Activated naive CD4-positive, alpha-beta T cell treated with anti-CD3 and anti-CD28 coated beads, Interleukin-2, amount 50 U/mL, for 72 hours (primary cell): ENCODE measurements around the gene CHMP4A. TPM values are rescaled to one million over a fixed set of nuclear protein-coding genes. Genes with fewer than 3 reads are reported as not detected.

Source experiments
- ATAC-seq, 2 donors: fragments of 150-1000 bp; cut with Tn5 transposase; 2 replicates each; pipeline ENCODE4 v1.10.0; 2021; ENCODE audit warnings: mild to moderate bottlenecking in 2 of 2, moderate library complexity in 2 of 2
- DNase-seq, 2 donors: peaks; one replicate each; pipeline ENCODE4 v3.0.0; 2021 to 2022; ENCODE audit warnings: low spot score in 2 of 2
- H3K27ac Mint-ChIP-seq, 2 donors: one replicate each; pipeline ENCODE4 v1.8.0; 2022; ENCODE audit warnings: mild to moderate bottlenecking in 2 of 2, mixed read lengths in 2 of 2
- H3K36me3 Mint-ChIP-seq, 2 donors: one replicate each; pipeline ENCODE4 v1.8.0; 2022; ENCODE audit warnings: mixed read lengths in 2 of 2
- H3K9me3 Mint-ChIP-seq, 2 donors: one replicate each; pipeline ENCODE4 v1.8.0; 2022; ENCODE audit warnings: mixed read lengths in 2 of 2
- total RNA-seq, 2 donors: library from RNA; stranded (reverse); gene quantifications; one replicate each; pipeline ENCODE4 v1.2.3, GENCODE V29; 2022

The CHMP4A gene
- total RNA-seq, 2 donors from 2014 or later, result 69.2 to 74.2 TPM

DNA sequence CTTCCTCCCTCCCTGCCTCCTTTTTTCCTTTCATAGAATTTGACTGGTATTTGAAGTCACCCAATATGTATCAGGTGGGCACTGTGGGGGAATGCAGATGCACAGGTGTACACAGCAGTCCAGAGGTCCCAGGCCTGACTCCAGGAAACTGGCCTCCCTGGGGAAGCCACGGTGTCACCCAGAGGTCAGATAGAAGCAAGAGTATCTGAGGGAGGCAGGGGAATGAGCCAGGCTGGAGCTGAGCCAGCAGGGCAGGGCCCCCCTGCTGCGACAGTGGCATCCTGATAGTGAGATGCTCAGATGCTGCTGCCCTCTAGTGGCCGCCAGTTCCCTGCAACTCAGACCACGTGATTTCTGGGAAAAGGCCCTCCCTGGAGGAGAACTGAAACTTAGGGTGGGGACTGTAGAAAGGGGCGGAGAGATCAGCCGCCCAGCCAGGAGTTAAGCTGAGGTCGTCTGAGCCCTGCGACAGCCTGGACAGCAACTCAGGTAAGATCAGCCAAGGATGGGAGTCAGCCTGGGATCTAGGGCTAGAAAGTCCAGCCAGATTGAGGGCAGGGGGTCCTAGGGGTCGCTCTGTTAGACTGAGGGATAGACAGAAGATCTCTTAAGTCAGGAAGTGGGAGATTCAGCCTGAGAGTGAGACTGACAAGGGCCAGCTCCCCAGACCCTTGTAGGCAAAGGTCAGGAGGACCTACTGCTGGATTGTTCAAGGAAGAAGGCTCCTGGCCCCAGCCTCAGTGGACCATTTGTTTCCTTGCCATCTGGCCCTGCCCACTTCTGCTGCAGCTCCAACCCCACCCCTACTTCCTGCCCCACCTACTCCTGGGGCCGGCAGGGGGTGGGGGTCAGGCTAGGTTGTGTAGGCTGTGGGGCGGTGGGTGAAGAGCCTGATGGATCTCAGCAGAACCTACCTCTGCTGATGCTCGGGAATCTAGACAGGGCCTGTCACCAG, 52.2 kb downstream of the CHMP4A start, which contains the start of gene IRF9:
TSS of gene IRF9 (plus strand) at position 416 of the 955 bp plus-strand sequence. CDS start 880 bp downstream, outside the sequence.
- peak; percentile 98 to 100 for DNase-seq
- peak; percentile 86 to 89 for ATAC-seq
- Mint-ChIP-seq H3K27ac (peak within 1 kb of the TSS; percentile 100), H3K9me3 (no peaks in the 10 kb centered on the region), H3K36me3 (peaks cover 33 to 69% of the 10 kb centered on the region in 2 donors)

- Mint-ChIP-seq H3K27ac (peak overlapping the region; percentile 100), H3K36me3 (peaks cover 33 to 70% of the 10 kb centered on the region in 2 donors), H3K9me3 (no peaks in the 10 kb centered on the region)
- no peak for ATAC-seq
- no peak for DNase-seq
Measured at GRCh38 chr14:24160499-24160849, 52.8 kb downstream of the CHMP4A start.

DNA sequence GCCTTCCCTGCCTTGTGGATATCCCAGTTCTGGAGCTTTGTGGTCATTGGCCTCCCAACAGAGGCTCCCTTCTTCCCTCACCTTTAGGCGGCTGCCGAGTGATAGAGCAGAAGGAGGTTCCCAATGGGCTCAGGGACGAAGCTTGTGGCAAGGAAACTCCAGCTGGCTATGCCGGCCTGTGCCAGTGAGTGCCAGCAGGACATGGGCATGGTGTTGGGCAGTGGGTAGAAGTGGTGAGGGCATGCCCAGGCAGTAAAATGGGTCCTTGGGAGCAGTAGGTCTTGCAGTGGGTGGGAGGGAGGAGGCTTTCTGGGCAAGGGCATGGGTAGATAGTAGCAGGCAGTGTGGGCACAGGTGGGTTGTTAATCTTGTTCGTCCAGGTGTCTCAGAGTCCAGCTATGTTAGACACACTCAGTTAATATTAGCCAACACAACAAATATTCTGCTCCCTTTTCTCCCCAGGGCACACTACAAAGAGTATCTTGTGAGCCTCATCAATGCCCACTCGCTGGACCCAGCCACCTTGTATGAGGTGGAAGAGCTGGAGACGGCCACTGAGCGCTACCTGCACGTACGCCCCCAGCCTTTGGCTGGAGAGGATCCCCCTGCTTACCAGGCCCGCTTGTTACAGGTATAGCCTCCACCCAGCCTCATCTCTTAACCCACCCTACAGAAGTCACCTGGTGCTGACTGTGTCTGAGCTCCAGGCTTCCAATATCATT, 53.4 kb downstream of the CHMP4A start:
- ATAC-seq (no peak), DNase-seq (no peak)
- Mint-ChIP-seq H3K27ac (peak overlapping the region; percentile 100), H3K9me3 (no peaks in the 10 kb centered on the region), H3K36me3 (peaks cover 33 to 67% of the 10 kb centered on the region in 2 donors)

Other genes starting within 250 kb of the CHMP4A start
- gene DHRS4L2, start 224.6 kb downstream of the CHMP4A start, total RNA-seq, result 10 to 100 TPM; 13.5 to 22.1 TPM
- 1 to 10 TPM; 2.1 to 6.7 TPM for gene CARMIL3, start 161.5 kb downstream of the CHMP4A start, total RNA-seq
- under 1 TPM in 1 of 2 donors, not detected in 1; 0.14 TPM for gene CPNE6, start 141.9 kb downstream of the CHMP4A start, total RNA-seq
- 10 to 100 TPM; 40.9 to 89.2 TPM for gene PCK2, start 119.2 kb downstream of the CHMP4A start, total RNA-seq
- 100 to 1,000 TPM in 1 of 2 donors, 10 to 100 TPM in 1; 66.7 to 146 TPM for gene DCAF11, start 98.7 kb downstream of the CHMP4A start, total RNA-seq
- 1 to 10 TPM; 2.9 to 4.8 TPM for gene NRL, start 98.5 kb downstream of the CHMP4A start, total RNA-seq
- gene FITM1, start 82.8 kb downstream of the CHMP4A start, total RNA-seq, result 1 to 10 TPM in 1 of 2 donors, under 1 TPM in 1; 0.49 to 2.2 TPM
- 100 to 1,000 TPM; 355 to 401 TPM for gene PSME1, start 77.3 kb downstream of the CHMP4A start, total RNA-seq
- 10 to 100 TPM; 36.8 to 64.2 TPM for gene EMC9, start 71.9 kb downstream of the CHMP4A start, total RNA-seq
- 100 to 1,000 TPM; 452 to 507 TPM for gene PSME2, start 66.9 kb downstream of the CHMP4A start, total RNA-seq
- 10 to 100 TPM; 81.5 to 90.7 TPM for gene RNF31, start 66.0 kb downstream of the CHMP4A start, total RNA-seq
- gene IRF9, start 52.2 kb downstream of the CHMP4A start, total RNA-seq, result 100 to 1,000 TPM; 183 to 227 TPM
- gene REC8, start 41.4 kb downstream of the CHMP4A start, total RNA-seq, result 10 to 100 TPM; 36.4 to 48.7 TPM
- gene IPO4, start 24.7 kb downstream of the CHMP4A start, total RNA-seq, result 10 to 100 TPM; 37.5 to 67.6 TPM
- 10 to 100 TPM; 24.6 to 29.3 TPM for gene TM9SF1, start 18.0 kb downstream of the CHMP4A start, total RNA-seq
- under 1 TPM; 0.27 to 0.41 TPM for gene TSSK4, start 7.8 kb downstream of the CHMP4A start, total RNA-seq
- 1 to 10 TPM; 5.5 to 7.4 TPM for gene MDP1, start 2.6 kb upstream of the CHMP4A start, total RNA-seq
- gene NEDD8, start 18.9 kb upstream of the CHMP4A start, total RNA-seq, result 100 to 1,000 TPM; 172 to 210 TPM
- gene GMPR2, start 19.4 kb upstream of the CHMP4A start, total RNA-seq, result 100 to 1,000 TPM in 1 of 2 donors, 10 to 100 TPM in 1; 62.6 to 106 TPM
- gene TINF2, start 29.1 kb upstream of the CHMP4A start, total RNA-seq, result 100 to 1,000 TPM in 1 of 2 donors, 10 to 100 TPM in 1; 80.0 to 101 TPM
- gene TGM1, start 49.7 kb upstream of the CHMP4A start, total RNA-seq, result 10 to 100 TPM in 1 of 2 donors, 1 to 10 TPM in 1; 7.9 to 31.6 TPM
- gene RABGGTA, start 58.1 kb upstream of the CHMP4A start, total RNA-seq, result 10 to 100 TPM; 58.6 to 67.0 TPM
- 10 to 100 TPM; 13.3 to 17.7 TPM for gene DHRS1, start 86.3 kb upstream of the CHMP4A start, total RNA-seq
- gene NOP9, start 86.4 kb upstream of the CHMP4A start, total RNA-seq, result 10 to 100 TPM; 30.5 TPM
- gene CIDEB, start 94.5 kb upstream of the CHMP4A start, total RNA-seq, result 10 to 100 TPM in 1 of 2 donors, 1 to 10 TPM in 1; 6.9 to 17.0 TPM
- 10 to 100 TPM; 13.7 to 16.2 TPM for gene LTB4R2, start 96.7 kb upstream of the CHMP4A start, total RNA-seq
- gene LTB4R, start 98.0 kb upstream of the CHMP4A start, total RNA-seq, result 10 to 100 TPM; 14.0 to 15.8 TPM
- gene ADCY4, start 121.6 kb upstream of the CHMP4A start, total RNA-seq, result 1 to 10 TPM; 2.1 to 5.7 TPM
- 10 to 100 TPM; 11.1 to 11.8 TPM for gene RIPK3, start 126.5 kb upstream of the CHMP4A start, total RNA-seq
- 1 to 10 TPM in 1 of 2 donors, under 1 TPM in 1; 0.27 to 1.7 TPM for gene NFATC4, start 154.7 kb upstream of the CHMP4A start, total RNA-seq
- under 1 TPM; 0.02 to 0.14 TPM for gene NYNRIN, start 185.5 kb upstream of the CHMP4A start, total RNA-seq
- gene CBLN3, start 216.2 kb upstream of the CHMP4A start, total RNA-seq, result 10 to 100 TPM in 1 of 2 donors, 1 to 10 TPM in 1; 6.5 to 20.1 TPM
- gene KHNYN, start 216.5 kb upstream of the CHMP4A start, total RNA-seq, result 10 to 100 TPM; 70.1 to 70.6 TPM
- gene SDR39U1, start 229.3 kb upstream of the CHMP4A start, total RNA-seq, result 10 to 100 TPM; 50.6 to 72.3 TPM